Lower leg skin (tissue), 3 donors: ENCODE results near the gene PRPF38B.

ENCODE experiments used
- CTCF ChIP-seq, 3 donors: fragments of 450-650 bp; IDR thresholded peaks; one replicate each; pipeline ENCODE4 v1.5.1; 2016; ENCODE audit warnings: antibody characterized with exemption in 3 of 3, mild to moderate bottlenecking in 3 of 3, moderate library complexity in 2 of 3
- POLR2A ChIP-seq, 2 donors: fragments of 450-650 bp; IDR thresholded peaks; one replicate each; pipeline ENCODE4 v1.6.1; 2016 to 2017; ENCODE audit warnings: antibody characterized with exemption in 2 of 2, mild to moderate bottlenecking in 1 of 2, moderate library complexity in 1 of 2

- TF ChIP-seq CTCF (IDR thresholded peaks at IDR 0.05): no peak
- TF ChIP-seq POLR2A (IDR thresholded peaks at IDR 0.05): no peak
Observed at GRCh38 chr1:108699375-108700332, 7.5 kb downstream of the PRPF38B start.
